Activated CD4-positive, alpha-beta memory T cell treated with anti-CD3 and anti-CD28 coated beads, Interleukin-2, amount 10 ng/mL, durations not matched to agents 7 days and 5 days (primary cell): ENCODE measurements around the gene POLR1F. TPM values are rescaled to one million over a fixed set of nuclear protein-coding genes. Genes with fewer than 3 reads are reported as not detected.

ENCODE experiments used
- CTCF ChIA-PET: fragments of 350-600 bp; sonication (Branson Sonifier 250); formaldehyde crosslinking; loops from one replicate; lab custom pipeline; 2021; ENCODE audit warnings: antibody characterized with exemption, inconsistent platforms; lab: Charles Lee
- POLR2A ChIA-PET: fragments of 350-600 bp; sonication (Branson Sonifier 250); formaldehyde crosslinking; loops from one replicate; lab custom pipeline; 2021; ENCODE audit warnings: antibody characterized with exemption; lab: Charles Lee
- DNase-seq: peaks from one replicate; pipeline ENCODE4 v3.0.0-alpha.2; 2020
- H3K27ac Mint-ChIP-seq: one replicate; pipeline ENCODE4 v1.8.0; 2021; ENCODE audit warnings: mild to moderate bottlenecking, mixed read lengths
- H3K27me3 Mint-ChIP-seq: one replicate; pipeline ENCODE4 v1.8.0; 2021; ENCODE audit warnings: mixed read lengths
- H3K36me3 Mint-ChIP-seq: one replicate; pipeline ENCODE4 v1.8.0; 2021; ENCODE audit warnings: low read depth, mixed read lengths
- H3K4me1 Mint-ChIP-seq: one replicate; pipeline ENCODE4 v1.8.0; 2021; ENCODE audit warnings: mixed read lengths
- H3K4me3 Mint-ChIP-seq: one replicate; pipeline ENCODE4 v1.8.0; 2021; ENCODE audit warnings: mild to moderate bottlenecking, mixed read lengths
- H3K9me3 Mint-ChIP-seq: one replicate; pipeline ENCODE4 v1.8.0; 2021; ENCODE audit warnings: mixed read lengths
- total RNA-seq, 2 experiments: library from RNA; stranded (reverse); gene quantifications; one replicate each; pipeline ENCODE4 v1.2.3, GENCODE V29; 2021

The POLR1F gene
- total RNA-seq, 2 experiments from 2014 or later: 17.0 to 17.3 TPM

GRCh38 chr7:19665399-19666008, 43.3 kb downstream of the POLR1F start:
- H3K4me1 Mint-ChIP-seq: peaks cover 3% of the 10 kb centered on the region
- no peaks in the 10 kb centered on the region for H3K36me3 Mint-ChIP-seq
- no peaks in the 10 kb centered on the region for H3K9me3 Mint-ChIP-seq
- H3K27me3 Mint-ChIP-seq: peaks cover 4% of the 10 kb centered on the region
- no peak overlapping the region for H3K4me3 Mint-ChIP-seq
- no peak for DNase-seq
- CTCF ChIA-PET: interaction anchor here (0.6 kb wide), 1 partner anchor 635 kb away, joined by 3 read pairs; no protein-coding TSS in a partner anchor
- H3K27ac Mint-ChIP-seq: no peak overlapping the region
- POLR2A ChIA-PET: no interaction called here

- POLR2A ChIA-PET: no interaction called here
These were observed 44.9 kb downstream of the POLR1F start for GRCh38 chr7:19663816-19664462.

GRCh38 chr7:19648791-19649190, 60.0 kb downstream of the POLR1F start:
- ChIA-PET POLR2A (no interaction called here), CTCF (no interaction called here)
- no peaks in the 10 kb centered on the region for H3K27me3 Mint-ChIP-seq

More at GRCh38 chr7:19663816-19664462, 44.9 kb downstream of the POLR1F start:
- H3K36me3 Mint-ChIP-seq: no peaks in the 10 kb centered on the region
- peaks cover 3% of the 10 kb centered on the region for H3K4me1 Mint-ChIP-seq
- DNase-seq: no peak
- peaks cover 4% of the 10 kb centered on the region for H3K27me3 Mint-ChIP-seq
- CTCF ChIA-PET: no interaction called here
- H3K4me3 Mint-ChIP-seq: no peak overlapping the region
- H3K27ac Mint-ChIP-seq: no peak overlapping the region
- H3K9me3 Mint-ChIP-seq: no peaks in the 10 kb centered on the region

More at GRCh38 chr7:19648791-19649190, 60.0 kb downstream of the POLR1F start:
- Mint-ChIP-seq H3K4me1 (no peaks in the 10 kb centered on the region), H3K36me3 (no peaks in the 10 kb centered on the region), H3K4me3 (no peak overlapping the region), H3K27ac (no peak overlapping the region), H3K9me3 (no peaks in the 10 kb centered on the region)
- no peak for DNase-seq

Other genes with a start within 250 kb of the POLR1F start
- gene TMEM196, start 64.6 kb upstream of the POLR1F start, total RNA-seq: not detected